ENCODE results near the gene CAP1. TPM values are rescaled to one million over a fixed set of nuclear protein-coding genes. Genes with fewer than 3 reads are reported as not detected.

CAP1 gene, protein sequence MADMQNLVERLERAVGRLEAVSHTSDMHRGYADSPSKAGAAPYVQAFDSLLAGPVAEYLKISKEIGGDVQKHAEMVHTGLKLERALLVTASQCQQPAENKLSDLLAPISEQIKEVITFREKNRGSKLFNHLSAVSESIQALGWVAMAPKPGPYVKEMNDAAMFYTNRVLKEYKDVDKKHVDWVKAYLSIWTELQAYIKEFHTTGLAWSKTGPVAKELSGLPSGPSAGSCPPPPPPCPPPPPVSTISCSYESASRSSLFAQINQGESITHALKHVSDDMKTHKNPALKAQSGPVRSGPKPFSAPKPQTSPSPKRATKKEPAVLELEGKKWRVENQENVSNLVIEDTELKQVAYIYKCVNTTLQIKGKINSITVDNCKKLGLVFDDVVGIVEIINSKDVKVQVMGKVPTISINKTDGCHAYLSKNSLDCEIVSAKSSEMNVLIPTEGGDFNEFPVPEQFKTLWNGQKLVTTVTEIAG
- 162 and 168 TPM in 2 replicates for polyA plus RNA-seq
- 149 and 158 TPM in 2 replicates for polyA minus RNA-seq

GRCh38 chr1:40040511-40041465 lies at the start of gene CAP1:
Gene CAP1, plus strand, starts transcription at chr1:40040729. Its CDS starts 18,618 bp downstream, at chr1:40059347.
- Histone ChIP-seq H2AFZ (ENCODE audit: low read depth, low read length) (peak within 1 kb of the TSS; percentile 95), H3K9ac (ENCODE audit: low read length) (peak within 1 kb of the TSS; percentile 95), H3K9me2 (ENCODE audit: insufficient read depth, low read length) (no peaks in the 10 kb centered on the region), H3K27me3 (ENCODE audit: insufficient read depth, low read depth, low read length) (no peaks in the 10 kb centered on the region), H3K36me3 (ENCODE audit: insufficient read depth, low read length) (no peaks in the 10 kb centered on the region), H4K20me1 (ENCODE audit: insufficient read depth) (no peaks in the 10 kb centered on the region), H3F3A (ENCODE audit: insufficient read depth, low read length, poor library complexity, severe bottlenecking) (no peaks in the 10 kb centered on the region), H3K9me3 (ENCODE audit: low read length) (no peaks in the 10 kb centered on the region), H3K4me2 (ENCODE audit: low read length) (peak within 1 kb of the TSS; percentile 93), H3K79me2 (replicated peaks; ENCODE audit: insufficient read depth, low read length) (peaks cover 38% of the 10 kb centered on the region), H3K27ac (ENCODE audit: low read length) (peak within 1 kb of the TSS; percentile 92), H3K4me3 (ENCODE audit: low read length) (peak within 1 kb of the TSS; percentile 93)
- TF ChIP-seq EP300 (conservative IDR thresholded peaks at IDR 0.05; ENCODE audit: poor library complexity, severe bottlenecking) (no peak), REST (IDR thresholded peaks at IDR 0.05; ENCODE audit: borderline replicate concordance) (peak; percentile 40), MXI1 (conservative IDR thresholded peaks at IDR 0.05; ENCODE audit: poor library complexity, severe bottlenecking) (peak; percentile 67), POLR2AphosphoS5 (IDR thresholded peaks at IDR 0.05) (peak; percentile 89)

DNA sequence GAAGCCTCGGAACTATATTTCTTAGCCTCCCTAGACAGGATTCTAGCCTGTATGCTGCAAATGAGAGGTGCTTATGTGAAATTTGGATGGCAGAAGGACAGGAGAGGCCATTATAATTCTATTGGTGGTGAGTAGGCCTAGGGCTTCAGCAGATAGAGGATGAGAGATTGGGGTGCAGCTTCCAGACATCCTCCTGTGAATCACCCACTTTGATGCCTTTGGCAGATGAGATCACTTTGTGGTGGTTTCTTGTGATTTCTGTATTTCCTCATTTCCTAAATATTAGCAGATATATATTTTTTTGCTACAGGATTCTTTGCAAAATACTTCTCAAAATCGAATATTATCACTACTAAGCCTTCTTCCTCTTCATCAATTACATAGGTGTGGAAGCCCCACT lies 48.3 kb upstream of the CAP1 start:
- H3K9me3 ChIP-seq (ENCODE audit: low read length), result no peaks in the 10 kb centered on the region
- H3K27me3 ChIP-seq (ENCODE audit: insufficient read depth, low read depth, low read length), result no peaks in the 10 kb centered on the region
- H3K27ac ChIP-seq (ENCODE audit: low read length), result no peak overlapping the region
- no peaks in the 10 kb centered on the region for H4K20me1 ChIP-seq (ENCODE audit: insufficient read depth)
- no peak overlapping the region for H3K4me3 ChIP-seq (ENCODE audit: low read length)
- no peak overlapping the region for H3K9ac ChIP-seq (ENCODE audit: low read length)
- H3K4me2 ChIP-seq (ENCODE audit: low read length), result no peak overlapping the region
- H2AFZ ChIP-seq (ENCODE audit: low read depth, low read length), result no peak overlapping the region
- H3K79me2 ChIP-seq (replicated peaks; ENCODE audit: insufficient read depth, low read length), result no peaks in the 10 kb centered on the region
- no peaks in the 10 kb centered on the region for H3K36me3 ChIP-seq (ENCODE audit: insufficient read depth, low read length)
- no peaks in the 10 kb centered on the region for H3F3A ChIP-seq (ENCODE audit: insufficient read depth, low read length, poor library complexity, severe bottlenecking)
- TF ChIP-seq SMC3 (conservative IDR thresholded peaks at IDR 0.05; ENCODE audit: poor library complexity), result no peak
- no peak for TF ChIP-seq EP300 (conservative IDR thresholded peaks at IDR 0.05; ENCODE audit: poor library complexity, severe bottlenecking)
- TF ChIP-seq POLR2AphosphoS5 (IDR thresholded peaks at IDR 0.05), result no peak
- TF ChIP-seq REST (IDR thresholded peaks at IDR 0.05; ENCODE audit: borderline replicate concordance), result no peak
- TF ChIP-seq RAD21 (conservative IDR thresholded peaks at IDR 0.05), result no peak
- TF ChIP-seq TAF1 (IDR thresholded peaks at IDR 0.05; ENCODE audit: low read depth), result no peak
- no peak for TF ChIP-seq EZH2 (IDR thresholded peaks at IDR 0.05; ENCODE audit: borderline replicate concordance, insufficient read depth, low read length, poor library complexity, severe bottlenecking)
- no peak for TF ChIP-seq MXI1 (conservative IDR thresholded peaks at IDR 0.05; ENCODE audit: poor library complexity, severe bottlenecking)
- no peak for TF ChIP-seq CTCF (IDR thresholded peaks at IDR 0.05; ENCODE audit: poor library complexity, severe bottlenecking)
- no peaks in the 10 kb centered on the region for H3K9me2 ChIP-seq (ENCODE audit: insufficient read depth, low read length)

All from neural cell (in vitro differentiated cells).